D721Med (cell line): ENCODE results near the gene NUMA1.

ENCODE experiments used
- DNase-seq: peaks from one replicate; pipeline ENCODE4 v3.0.0; 2011; ENCODE audit warnings: low spot score; ENCODE audit not compliant: insufficient read length
- FAIRE-seq: peaks from 2 replicates; lab custom pipeline; 2011; peaks lifted over from hg19 to GRCh38; lab: Jason Lieb, UNC
- CTCF ChIP-seq: IDR thresholded peaks from 2 replicates; pipeline ENCODE4 v1.5.1; 2012; ENCODE audit warnings: mild to moderate bottlenecking, control low read depth; ENCODE audit not compliant: insufficient read depth; ENCODE audit errors: missing control alignments

The NUMA1 gene

DNA sequence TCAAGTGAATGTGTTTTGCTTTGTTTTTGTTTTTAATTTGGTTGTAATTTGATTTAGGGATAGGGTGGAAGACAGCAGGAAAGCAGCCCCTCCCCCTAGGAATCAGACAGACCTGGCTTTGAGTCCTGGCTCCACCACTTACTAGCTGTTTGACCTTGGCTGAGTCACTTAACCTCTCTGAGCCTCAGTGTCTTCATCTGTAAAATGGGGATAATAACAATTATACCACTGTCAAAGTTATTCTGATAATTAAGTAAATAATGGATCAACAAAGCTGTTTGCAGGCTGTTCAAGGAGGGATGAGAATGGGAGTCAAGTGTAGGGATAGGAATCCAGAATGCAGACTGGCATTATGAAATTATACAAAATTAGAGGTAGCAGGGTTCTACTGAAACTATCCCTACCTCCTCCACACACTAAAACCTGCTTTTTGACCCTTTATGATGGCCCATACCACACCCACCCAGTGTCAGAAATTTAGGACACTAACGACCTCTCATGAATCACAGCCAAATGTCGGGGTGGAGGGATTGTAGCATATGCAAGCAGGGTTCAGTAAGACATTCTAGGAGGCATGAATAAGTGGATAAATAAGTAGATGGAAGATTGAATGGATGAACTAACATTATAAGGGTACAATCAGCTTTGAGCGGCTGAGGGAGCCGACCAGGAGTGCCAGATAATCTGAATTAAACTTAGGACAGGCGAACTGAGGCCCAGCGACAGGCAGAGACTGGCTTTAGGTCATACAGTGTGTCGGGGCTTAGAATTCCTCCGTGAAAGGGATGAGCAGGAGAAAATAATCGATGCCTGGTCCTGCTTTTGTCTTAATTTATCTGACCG lies 31.2 kb upstream of the NUMA1 start:
- TF ChIP-seq CTCF, result no peak
- FAIRE-seq (no peak), DNase-seq (no peak)

DNA sequence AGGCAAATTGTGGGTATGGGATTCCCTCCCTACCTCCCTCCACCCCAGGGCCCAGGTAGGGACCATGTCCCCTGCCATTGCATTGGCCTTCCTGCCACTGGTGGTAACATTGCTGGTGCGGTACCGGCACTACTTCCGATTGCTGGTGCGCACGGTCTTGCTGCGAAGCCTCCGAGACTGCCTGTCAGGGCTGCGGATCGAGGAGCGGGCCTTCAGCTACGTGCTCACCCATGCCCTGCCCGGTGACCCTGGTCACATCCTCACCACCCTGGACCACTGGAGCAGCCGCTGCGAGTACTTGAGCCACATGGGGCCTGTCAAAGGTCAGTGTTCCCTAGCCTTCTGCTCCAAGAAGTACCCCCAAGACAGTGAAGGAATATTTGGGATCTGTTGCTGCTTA lies 25.5 kb upstream of the NUMA1 start, which contains the start of gene TOMT:
Gene TOMT (plus strand): TSS at position 37 of the 400 bp plus-strand sequence. CDS start 28 bp downstream, at position 65.
- no peak for TF ChIP-seq CTCF
- DNase-seq, result no peak
- FAIRE-seq, result no peak

DNA sequence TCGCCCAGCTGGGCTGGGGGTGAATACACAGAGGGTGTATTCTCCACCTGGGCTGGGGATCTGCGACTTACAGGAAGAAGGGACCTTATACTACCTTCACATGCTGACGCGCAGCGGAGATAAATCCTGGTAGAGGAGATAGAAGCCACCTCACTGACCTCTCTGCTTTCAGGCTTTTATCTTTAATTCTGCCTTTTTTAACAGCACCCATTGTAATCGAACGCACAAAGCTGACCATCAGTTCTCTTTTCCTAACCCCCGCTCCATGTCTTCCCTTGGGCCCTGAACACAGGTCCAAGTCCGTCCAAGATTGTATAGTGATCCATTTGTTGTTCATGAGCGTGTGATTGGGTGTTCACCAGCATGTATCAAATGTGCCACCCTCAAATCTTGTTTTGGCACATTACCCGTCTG lies 23.4 kb upstream of the NUMA1 start:
- TF ChIP-seq CTCF, result no peak
- FAIRE-seq (no peak), DNase-seq (no peak)

- DNase-seq, result peak; percentile 85
- FAIRE-seq, result no peak
- TF ChIP-seq CTCF, result peak; percentile 16
Measured at GRCh38 chr11:72102946-72103753, 22.8 kb upstream of the NUMA1 start, which contains the start of gene LAMTOR1. Gene LAMTOR1 (minus strand): TSS chr11:72103297. CDS start chr11:72103224, 73 bp downstream.

GRCh38 chr11:72102631-72102945 lies 22.2 kb upstream of the NUMA1 start:
- TF ChIP-seq CTCF, result no peak
- FAIRE-seq (no peak), DNase-seq (no peak)

- no peak for FAIRE-seq
- no peak for TF ChIP-seq CTCF
- no peak for DNase-seq
Measured at GRCh38 chr11:72102162-72102561, 21.8 kb upstream of the NUMA1 start.

GRCh38 chr11:72100462-72100861 lies 20.1 kb upstream of the NUMA1 start:
- TF ChIP-seq CTCF, result no peak
- DNase-seq (no peak), FAIRE-seq (no peak)
